PC-9 (cell line): ENCODE results near the gene QSER1. TPM values are rescaled to one million over a fixed set of nuclear protein-coding genes. Genes with fewer than 3 reads are reported as not detected.

Experiments used
- BruUV-seq: library from RNA; stranded (reverse); fragments of 400-500 nt; replicated peaks from 2 replicates; lab custom pipeline; 2021; lab: Mats Ljungman, UMichigan
- CTCF ChIA-PET: fragments of 300-600 bp; sonication (Branson Sonifier 250); formaldehyde crosslinking; loops from one replicate; lab custom pipeline; 2022; ENCODE audit warnings: antibody characterized with exemption; lab: Charles Lee
- POLR2A ChIA-PET: fragments of 300-600 bp; sonication (Branson Sonifier 250); formaldehyde crosslinking; loops from one replicate; lab custom pipeline; 2022; ENCODE audit warnings: antibody characterized with exemption; ENCODE audit not compliant: unreplicated experiment; lab: Charles Lee
- DNase-seq, 2 experiments: peaks; one replicate each; pipeline versions ENCODE4 v3.0.0 to v3.0.0-alpha.2; 2015 to 2022; ENCODE audit warnings: mixed read lengths in 1 of 2
- H2AFZ ChIP-seq: fragments of 200-600 bp; sonication (generic); 2 replicates; pipeline ENCODE4 v1.8.1; 2017; ENCODE audit warnings: antibody characterized with exemption
- H3F3A ChIP-seq: fragments of 200-600 bp; sonication (generic); 2 replicates; pipeline ENCODE4 v1.8.1; 2017; ENCODE audit warnings: antibody characterized with exemption, mild to moderate bottlenecking, low read depth; ENCODE audit not compliant: insufficient read depth
- H3K27ac ChIP-seq: fragments of 200-600 bp; sonication (generic); 2 replicates; pipeline ENCODE4 v1.6.1; 2016; ENCODE audit warnings: mixed run types
- H3K27me3 ChIP-seq: fragments of 200-600 bp; sonication (generic); 2 replicates; pipeline ENCODE4 v1.6.1; 2016; ENCODE audit warnings: low read depth, mixed run types; ENCODE audit not compliant: insufficient read depth
- H3K36me3 ChIP-seq: fragments of 200-600 bp; sonication (generic); 2 replicates; pipeline ENCODE4 v1.6.1; 2016; ENCODE audit warnings: low read depth, mixed run types
- H3K4me1 ChIP-seq: fragments of 200-600 bp; sonication (generic); replicated peaks from 2 replicates; pipeline ENCODE4 v1.6.1; 2016; ENCODE audit warnings: mixed run types; ENCODE audit not compliant: insufficient read depth
- H3K4me2 ChIP-seq: fragments of 200-600 bp; sonication (generic); 2 replicates; pipeline ENCODE4 v1.6.1; 2017; ENCODE audit warnings: mixed run types
- H3K4me3 ChIP-seq: fragments of 200-600 bp; sonication (generic); 2 replicates; pipeline ENCODE4 v1.6.1; 2016; ENCODE audit warnings: mixed run types
- H3K79me2 ChIP-seq: fragments of 200-600 bp; sonication (generic); 2 replicates; pipeline ENCODE4 v1.6.1; 2017; ENCODE audit warnings: low read depth, mixed run types
- H3K9me2 ChIP-seq: fragments of 200-600 bp; sonication (generic); 2 replicates; pipeline ENCODE4 v1.8.1; 2017; ENCODE audit warnings: mild to moderate bottlenecking; ENCODE audit not compliant: insufficient read depth
- H3K9me3 ChIP-seq: fragments of 200-600 bp; sonication (generic); 2 replicates; pipeline ENCODE4 v1.8.1; 2016; ENCODE audit warnings: low read depth; ENCODE audit not compliant: insufficient read depth
- H4K20me1 ChIP-seq: fragments of 200-600 bp; sonication (generic); 2 replicates; pipeline ENCODE4 v1.8.1; 2017; ENCODE audit not compliant: insufficient read depth
- CTCF ChIP-seq: fragments of 200-600 bp; sonication (generic); conservative IDR thresholded peaks from 2 replicates; pipeline ENCODE4 v1.6.1; 2017; ENCODE audit warnings: mixed run types, antibody characterized with exemption, mild to moderate bottlenecking, moderate library complexity
- EZH2 ChIP-seq: fragments of 200-600 bp; sonication (generic); IDR thresholded peaks from 2 replicates; pipeline ENCODE4 v1.8.0; 2017; ENCODE audit warnings: antibody characterized with exemption, low read depth
- intact Hi-C: fragments of 100-400 bp; cut with micrococcal nuclease; formaldehyde crosslinking; loops from one replicate; pipeline ENCODE4 v1.10.0; 2022; ENCODE audit not compliant: unreplicated experiment
- total RNA-seq: library from RNA; stranded (reverse); gene quantifications from 2 replicates; pipeline ENCODE4 v1.2.3, GENCODE V29; 2021

Gene QSER1
- total RNA-seq, 1 experiment from 2014 or later: 60.2 TPM

GRCh38 chr11:32899438-32899837 lies 6.8 kb downstream of the QSER1 start:
- no peaks in the 10 kb centered on the region for H3K9me2 ChIP-seq
- H3K4me1 ChIP-seq: peaks cover 15% of the 10 kb centered on the region
- peaks cover 100% of the 10 kb centered on the region for H3K79me2 ChIP-seq
- BruUV-seq: no TSS peak
- TF ChIP-seq CTCF (no peak), EZH2 (no peak)
- intact Hi-C loops: loop anchor here (10.0 kb wide), 2 partner anchors 165 to 315 kb away; partner anchors contain the start of gene EIF3M
- no peak overlapping the region for H3K4me3 ChIP-seq
- peaks cover 28% of the 10 kb centered on the region for H4K20me1 ChIP-seq
- H3K36me3 ChIP-seq: peaks cover 7% of the 10 kb centered on the region
- H3K27ac ChIP-seq: no peak overlapping the region
- ChIA-PET POLR2A (no interaction called here), CTCF (no interaction called here)
- H3K4me2 ChIP-seq: no peak overlapping the region
- H2AFZ ChIP-seq: no peak overlapping the region
- DNase-seq: no peak
- no peaks in the 10 kb centered on the region for H3K27me3 ChIP-seq
- no peaks in the 10 kb centered on the region for H3K9me3 ChIP-seq
- peaks cover 8% of the 10 kb centered on the region; the same call in 1 of the 2 replicates for H3F3A ChIP-seq

DNA sequence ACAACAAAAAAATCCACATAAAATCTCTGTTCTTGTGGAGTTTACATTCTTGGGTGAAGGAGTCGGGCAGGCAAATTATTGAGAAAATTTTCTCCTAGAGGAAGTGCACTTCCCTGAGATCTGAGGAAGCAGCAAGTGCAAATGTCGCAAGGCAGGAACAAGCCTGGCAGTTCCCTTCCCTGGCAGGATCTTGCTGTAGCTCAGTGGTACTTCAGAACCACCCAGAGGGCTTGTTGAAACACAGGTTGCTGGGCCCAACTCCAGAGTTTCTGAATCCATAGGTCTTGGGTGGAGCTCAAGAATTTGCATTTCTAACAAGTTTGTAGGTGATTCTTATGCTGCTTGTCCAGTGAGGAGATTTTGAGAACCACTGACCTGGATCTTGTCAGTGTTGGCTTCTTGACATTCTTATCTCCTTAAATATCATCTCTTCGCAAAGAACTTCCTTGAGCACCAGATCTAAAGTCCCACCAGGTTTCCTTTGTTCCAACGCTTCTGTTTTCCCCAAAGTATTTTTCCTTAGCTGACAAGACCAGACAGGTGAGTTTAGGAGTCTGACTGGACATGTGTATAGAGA lies 9.6 kb downstream of the QSER1 start:
- POLR2A ChIA-PET: no interaction called here
- no peak overlapping the region for H3K4me2 ChIP-seq
- TF ChIP-seq EZH2 (no peak), CTCF (no peak)

DNA sequence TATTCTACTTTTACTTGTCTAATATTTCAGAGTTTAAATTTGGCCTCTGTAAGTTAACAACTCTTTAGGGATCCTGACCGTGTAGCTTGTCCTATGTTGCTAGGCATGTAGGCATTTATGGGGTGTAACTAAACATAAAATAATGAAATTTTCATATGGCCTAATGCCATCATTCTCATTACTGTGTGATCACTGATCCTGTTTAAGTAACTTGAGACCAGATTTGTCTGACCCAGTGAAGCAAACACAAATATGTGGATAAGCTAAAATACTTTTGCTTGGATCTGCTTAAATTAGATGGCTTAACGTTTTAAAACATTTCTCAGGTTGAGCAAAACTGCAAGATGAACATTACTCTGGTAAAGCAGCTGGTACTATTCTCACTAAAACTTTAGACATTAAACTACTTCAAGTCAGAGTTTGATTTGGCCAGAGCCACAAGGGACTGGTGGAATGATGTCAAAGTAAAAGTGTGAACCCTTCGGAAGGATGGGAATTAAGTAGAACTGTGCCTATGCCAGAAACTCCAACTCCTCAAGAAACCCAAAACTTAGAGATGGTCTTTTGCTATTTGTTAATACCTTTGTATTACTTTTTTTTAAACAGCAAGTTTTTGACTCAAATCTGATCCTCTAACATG lies 12.5 kb downstream of the QSER1 start:
- no peak for DNase-seq
- Histone ChIP-seq H3F3A (no peaks in the 10 kb centered on the region), H3K9me3 (no peaks in the 10 kb centered on the region), H3K36me3 (peaks cover 6% of the 10 kb centered on the region; the same call in 1 of the 2 replicates), H4K20me1 (peaks cover 12% of the 10 kb centered on the region), H3K4me1 (no peaks in the 10 kb centered on the region), H3K4me3 (no peak overlapping the region), H3K27me3 (no peaks in the 10 kb centered on the region), H3K27ac (no peak overlapping the region), H3K9me2 (no peaks in the 10 kb centered on the region), H3K79me2 (peaks cover 97% of the 10 kb centered on the region), H3K4me2 (no peak overlapping the region), H2AFZ (no peak overlapping the region)
- intact Hi-C loops: no loop called here
- no TSS peak for BruUV-seq
- TF ChIP-seq CTCF: no peak
- TF ChIP-seq EZH2: no peak
- ChIA-PET CTCF (no interaction called here), POLR2A (no interaction called here)

More for the DNA sequence above, 9.6 kb downstream of the QSER1 start:
- CTCF ChIA-PET: no interaction called here
- peaks cover 6% of the 10 kb centered on the region for H3K36me3 ChIP-seq
- no peaks in the 10 kb centered on the region for H3K9me2 ChIP-seq
- DNase-seq: no peak
- no TSS peak for BruUV-seq
- H3K27ac ChIP-seq: no peak overlapping the region
- peaks cover 21% of the 10 kb centered on the region for H4K20me1 ChIP-seq
- H3K4me1 ChIP-seq: no peaks in the 10 kb centered on the region
- intact Hi-C loops: no loop called here
- no peak overlapping the region for H2AFZ ChIP-seq
- H3K4me3 ChIP-seq: no peak overlapping the region
- H3K27me3 ChIP-seq: no peaks in the 10 kb centered on the region
- peaks cover 97% of the 10 kb centered on the region for H3K79me2 ChIP-seq
- no peaks in the 10 kb centered on the region for H3F3A ChIP-seq
- H3K9me3 ChIP-seq: no peaks in the 10 kb centered on the region
